K562 (cell line): ENCODE results near the gene PSMC3IP. TPM values are rescaled to one million over a fixed set of nuclear protein-coding genes. Genes with fewer than 3 reads are reported as not detected.

Experiments
- ETV5 ChIP-seq: sonication (generic); formaldehyde crosslinking; IDR thresholded peaks from 2 replicates; pipeline ENCODE4 v1.4.0; 2020; ENCODE audit warnings: low read depth, mild to moderate bottlenecking, missing genetic modification reagents
- HDAC6 ChIP-seq: IDR thresholded peaks from 2 replicates; pipeline ENCODE4 v1.6.1; 2012; ENCODE audit warnings: low read depth, mild to moderate bottlenecking, control low read depth, inconsistent platforms, low read length, moderate library complexity
- HDGF ChIP-seq: fragments of 450-650 bp; IDR thresholded peaks from 2 replicates; pipeline ENCODE4 v1.6.1; 2016
- HNRNPL ChIP-seq: fragments of 200-400 bp; formaldehyde crosslinking; IDR thresholded peaks from 2 replicates; pipeline ENCODE4 v1.6.1; 2017; ENCODE audit warnings: low read depth, mild to moderate bottlenecking, low read length
- KDM1A ChIP-seq, 2 experiments: fragments of 450-650 bp; IDR thresholded peaks; 2 replicates each; pipeline ENCODE4 v1.6.1; 2016; ENCODE audit warnings: mild to moderate bottlenecking in 2 of 2
- MYC ChIP-seq, 2 experiments: fragments of 250-450 bp in 1 of 2; sonication (Bioruptor Pico) in 1 of 2; IDR thresholded peaks; 2 replicates each; pipeline versions ENCODE4 v1.5.1 to v1.6.1; 2012 to 2021; ENCODE audit warnings: low read depth in 2 of 2, borderline replicate concordance in 1 of 2, improper control_type of control experiment in 1 of 2, low read length in 1 of 2, mild to moderate bottlenecking in 1 of 2, moderate library complexity in 1 of 2
- NFRKB ChIP-seq: fragments of 450-650 bp; IDR thresholded peaks from 2 replicates; pipeline ENCODE4 v1.6.1; 2016; ENCODE audit warnings: low read depth
- POLR2AphosphoS5 ChIP-seq: IDR thresholded peaks from 2 replicates; pipeline ENCODE4 v1.6.1; 2011; ENCODE audit warnings: mild to moderate bottlenecking, low read depth, low read length, moderate library complexity; ENCODE audit not compliant: control insufficient read depth, insufficient read depth
- PRPF4 ChIP-seq: fragments of 200-400 bp; formaldehyde crosslinking; IDR thresholded peaks from one replicate; pipeline ENCODE4 v1.6.1; 2017; ENCODE audit warnings: low read length, low read depth, mild to moderate bottlenecking; ENCODE audit not compliant: insufficient read depth, poor library complexity, severe bottlenecking
- SRSF3 ChIP-seq: fragments of 200-400 bp; formaldehyde crosslinking; IDR thresholded peaks from 2 replicates; pipeline ENCODE4 v1.6.1; 2016; ENCODE audit warnings: mild to moderate bottlenecking, low read length, moderate library complexity; ENCODE audit not compliant: insufficient read depth
- TCF3 ChIP-seq: sonication (generic); formaldehyde crosslinking; IDR thresholded peaks from 2 replicates; pipeline ENCODE4 v1.4.0; 2020; ENCODE audit warnings: mild to moderate bottlenecking, missing genetic modification reagents
- ZBTB7A ChIP-seq: IDR thresholded peaks from 2 replicates; pipeline ENCODE4 v1.6.1; 2011; ENCODE audit warnings: low read depth, mild to moderate bottlenecking, low read length, moderate library complexity, borderline replicate concordance; ENCODE audit not compliant: control insufficient read depth
- ZNF133 ChIP-seq: fragments of 250-450 bp; sonication (Bioruptor Pico); IDR thresholded peaks from 2 replicates; pipeline ENCODE4 v1.4.0; 2020; ENCODE audit warnings: mild to moderate bottlenecking
- ZNF23 ChIP-seq: fragments of 250-450 bp; sonication (Bioruptor Pico); IDR thresholded peaks from 2 replicates; pipeline ENCODE4 v1.4.0; 2020; ENCODE audit warnings: mild to moderate bottlenecking
- ZNF76 ChIP-seq: fragments of 250-450 bp; sonication (Bioruptor Pico); IDR thresholded peaks from 2 replicates; pipeline ENCODE4 v1.4.0; 2020; ENCODE audit warnings: mild to moderate bottlenecking, moderate library complexity, borderline replicate concordance
- polyA plus RNA-seq, 8 experiments: library from polyadenylated mRNA; depleted of rRNA in 4 of 8; stranded (reverse) in 5 of 8; unstranded in 3 of 8; fragments of >200 nt; fragmentation: Nextera tagmentation in 2 of 8; fragmentation: Illumina TruSeq in 1 of 8; extraction: Ambion mirVana in 2 of 8; extraction: Trizol in 1 of 8; gene quantifications; 2 replicates each; pipeline versions ENCODE4 v1.2.1 to v1.2.3, GENCODE V29; 2011 to 2014; ENCODE audit warnings: inconsistent platforms in 1 of 8, missing spikeins in 1 of 8
- total RNA-seq, 7 experiments: library from RNA; depleted of rRNA in 6 of 7; stranded (reverse); fragments of >200 nt in 6 of 7; fragmentation: Illumina TruSeq in 2 of 7; extraction: Trizol in 2 of 7; gene quantifications; 2 replicates each; pipeline versions ENCODE4 v1.2.1 to v1.2.3, GENCODE V29; 2011 to 2021; ENCODE audit warnings: low replicate concordance in 1 of 7
- TF ChIP-seq, protein P1 (sequence below): fragments of 250-450 bp; sonication (Bioruptor Pico); IDR thresholded peaks from 2 replicates; pipeline ENCODE4 v1.5.0; 2020; ENCODE audit warnings: mild to moderate bottlenecking
- TF ChIP-seq, protein P2 (sequence below): fragments of 250-450 bp; sonication (Bioruptor Pico); IDR thresholded peaks from 2 replicates; pipeline ENCODE4 v1.4.0; 2020; ENCODE audit warnings: mild to moderate bottlenecking, moderate library complexity
- TF ChIP-seq, protein P3 (sequence below): sonication (generic); formaldehyde crosslinking; IDR thresholded peaks from 2 replicates; pipeline ENCODE4 v1.8.0; 2022; ENCODE audit warnings: mild to moderate bottlenecking, low read depth, missing genetic modification reagents
- TF ChIP-seq, protein P4 (sequence below), 3 experiments: IDR thresholded peaks in 2 of 3; conservative IDR thresholded peaks in 1 of 3; 2 replicates each; pipeline ENCODE4 v1.5.1; 2011 to 2012; ENCODE audit warnings: low read length in 3 of 3, mild to moderate bottlenecking in 3 of 3, control low read depth in 2 of 3, improper control_type of control experiment in 1 of 3, inconsistent platforms in 1 of 3, low read depth in 1 of 3, mixed read lengths in 1 of 3, moderate library complexity in 1 of 3; ENCODE audit not compliant: insufficient read depth in 2 of 3

PSMC3IP gene
- total and polyA plus RNA-seq, 9 of the 15 experiments (the other 6 are each of a cell fraction or from before 2014, with no cell fraction given): 13.8 to 65.6 (median 32.8) TPM

DNA sequence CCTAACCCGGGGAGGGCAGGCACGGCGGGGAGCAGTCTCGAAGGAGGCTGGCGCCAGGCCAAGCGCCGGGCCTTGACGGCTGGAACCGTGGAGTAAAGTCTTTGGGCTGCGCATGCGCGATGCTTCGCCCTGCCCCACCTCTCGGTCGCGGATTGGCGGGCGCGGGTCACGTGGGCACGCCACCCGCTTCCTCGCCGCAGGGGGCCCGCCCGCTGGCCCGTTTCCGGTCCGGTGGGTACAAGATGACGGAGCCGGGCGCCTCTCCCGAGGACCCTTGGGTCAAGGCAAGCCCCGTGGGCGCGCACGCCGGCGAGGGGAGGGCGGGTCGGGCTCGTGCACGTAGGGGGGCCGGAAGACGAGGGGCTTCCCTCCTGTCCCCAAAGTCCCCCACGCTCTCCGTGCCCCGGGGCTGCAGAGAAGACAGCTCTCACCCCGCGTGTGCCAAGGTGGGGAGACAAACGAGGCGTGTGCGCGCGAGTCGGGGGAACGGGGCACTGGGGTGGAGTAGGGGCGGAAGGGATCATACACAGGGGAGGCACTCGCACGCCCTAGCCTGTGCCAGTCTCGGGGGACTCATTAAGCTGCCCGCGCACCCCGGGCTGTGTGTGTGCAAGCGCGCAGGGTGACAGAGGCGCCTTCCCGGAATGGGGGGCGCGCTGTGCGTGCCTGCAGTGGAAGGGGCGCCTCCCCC lies 10.5 kb downstream of the PSMC3IP start, which contains the start of gene MLX (continued):
- TF ChIP-seq, protein P1, sequence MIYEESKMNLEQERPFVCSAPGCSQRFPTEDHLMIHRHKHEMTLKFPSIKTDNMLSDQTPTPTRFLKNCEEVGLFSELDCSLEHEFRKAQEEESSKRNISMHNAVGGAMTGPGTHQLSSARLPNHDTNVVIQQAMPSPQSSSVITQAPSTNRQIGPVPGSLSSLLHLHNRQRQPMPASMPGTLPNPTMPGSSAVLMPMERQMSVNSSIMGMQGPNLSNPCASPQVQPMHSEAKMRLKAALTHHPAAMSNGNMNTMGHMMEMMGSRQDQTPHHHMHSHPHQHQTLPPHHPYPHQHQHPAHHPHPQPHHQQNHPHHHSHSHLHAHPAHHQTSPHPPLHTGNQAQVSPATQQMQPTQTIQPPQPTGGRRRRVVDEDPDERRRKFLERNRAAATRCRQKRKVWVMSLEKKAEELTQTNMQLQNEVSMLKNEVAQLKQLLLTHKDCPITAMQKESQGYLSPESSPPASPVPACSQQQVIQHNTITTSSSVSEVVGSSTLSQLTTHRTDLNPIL: no peak
- TF ChIP-seq, protein P2, sequence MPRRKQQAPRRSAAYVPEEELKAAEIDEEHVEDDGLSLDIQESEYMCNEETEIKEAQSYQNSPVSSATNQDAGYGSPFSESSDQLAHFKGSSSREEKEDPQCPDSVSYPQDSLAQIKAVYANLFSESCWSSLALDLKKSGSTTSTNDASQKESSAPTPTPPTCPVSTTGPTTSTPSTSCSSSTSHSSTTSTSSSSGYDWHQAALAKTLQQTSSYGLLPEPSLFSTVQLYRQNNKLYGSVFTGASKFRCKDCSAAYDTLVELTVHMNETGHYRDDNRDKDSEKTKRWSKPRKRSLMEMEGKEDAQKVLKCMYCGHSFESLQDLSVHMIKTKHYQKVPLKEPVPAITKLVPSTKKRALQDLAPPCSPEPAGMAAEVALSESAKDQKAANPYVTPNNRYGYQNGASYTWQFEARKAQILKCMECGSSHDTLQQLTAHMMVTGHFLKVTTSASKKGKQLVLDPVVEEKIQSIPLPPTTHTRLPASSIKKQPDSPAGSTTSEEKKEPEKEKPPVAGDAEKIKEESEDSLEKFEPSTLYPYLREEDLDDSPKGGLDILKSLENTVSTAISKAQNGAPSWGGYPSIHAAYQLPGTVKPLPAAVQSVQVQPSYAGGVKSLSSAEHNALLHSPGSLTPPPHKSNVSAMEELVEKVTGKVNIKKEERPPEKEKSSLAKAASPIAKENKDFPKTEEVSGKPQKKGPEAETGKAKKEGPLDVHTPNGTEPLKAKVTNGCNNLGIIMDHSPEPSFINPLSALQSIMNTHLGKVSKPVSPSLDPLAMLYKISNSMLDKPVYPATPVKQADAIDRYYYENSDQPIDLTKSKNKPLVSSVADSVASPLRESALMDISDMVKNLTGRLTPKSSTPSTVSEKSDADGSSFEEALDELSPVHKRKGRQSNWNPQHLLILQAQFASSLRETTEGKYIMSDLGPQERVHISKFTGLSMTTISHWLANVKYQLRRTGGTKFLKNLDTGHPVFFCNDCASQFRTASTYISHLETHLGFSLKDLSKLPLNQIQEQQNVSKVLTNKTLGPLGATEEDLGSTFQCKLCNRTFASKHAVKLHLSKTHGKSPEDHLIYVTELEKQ (CRISPR knock-in tag): no peak; the same call in 1 of the 2 replicates
- TF ChIP-seq POLR2AphosphoS5 (peak; percentile 73; the same call in 1 of the 2 replicates), PRPF4 (no peak), ETV5 (CRISPR knock-in tag) (peak; percentile 75; the same call in 1 of the 2 replicates), HDGF (no peak), NFRKB (no peak), HDAC6 (no peak), TCF3 (no peak), ZBTB7A (peak; percentile 52; the same call in 1 of the 2 replicates), HNRNPL (peak; percentile 88), ZNF76 (CRISPR knock-in tag) (0 out of 2 replicates have a peak, but pooled peaks have one; percentile 31), KDM1A (IDR thresholded peaks at IDR 0.05) (no peak), MYC (IDR thresholded peaks at IDR 0.05; ENCODE audit: low read depth, low read length) (peak; percentile 71), MYC (CRISPR knock-in tag; IDR thresholded peaks at IDR 0.05; ENCODE audit: borderline replicate concordance, low read depth) (0 out of 2 replicates have a peak, but pooled peaks have one; percentile 33), ZNF133 (no peak), ZNF23 (CRISPR knock-in tag) (no peak), SRSF3 (peak; percentile 40; the same call in 1 of the 2 replicates)
- TF ChIP-seq, protein P3, sequence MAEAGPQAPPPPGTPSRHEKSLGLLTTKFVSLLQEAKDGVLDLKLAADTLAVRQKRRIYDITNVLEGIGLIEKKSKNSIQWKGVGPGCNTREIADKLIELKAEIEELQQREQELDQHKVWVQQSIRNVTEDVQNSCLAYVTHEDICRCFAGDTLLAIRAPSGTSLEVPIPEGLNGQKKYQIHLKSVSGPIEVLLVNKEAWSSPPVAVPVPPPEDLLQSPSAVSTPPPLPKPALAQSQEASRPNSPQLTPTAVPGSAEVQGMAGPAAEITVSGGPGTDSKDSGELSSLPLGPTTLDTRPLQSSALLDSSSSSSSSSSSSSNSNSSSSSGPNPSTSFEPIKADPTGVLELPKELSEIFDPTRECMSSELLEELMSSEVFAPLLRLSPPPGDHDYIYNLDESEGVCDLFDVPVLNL: no peak
- TF ChIP-seq, protein P4, sequence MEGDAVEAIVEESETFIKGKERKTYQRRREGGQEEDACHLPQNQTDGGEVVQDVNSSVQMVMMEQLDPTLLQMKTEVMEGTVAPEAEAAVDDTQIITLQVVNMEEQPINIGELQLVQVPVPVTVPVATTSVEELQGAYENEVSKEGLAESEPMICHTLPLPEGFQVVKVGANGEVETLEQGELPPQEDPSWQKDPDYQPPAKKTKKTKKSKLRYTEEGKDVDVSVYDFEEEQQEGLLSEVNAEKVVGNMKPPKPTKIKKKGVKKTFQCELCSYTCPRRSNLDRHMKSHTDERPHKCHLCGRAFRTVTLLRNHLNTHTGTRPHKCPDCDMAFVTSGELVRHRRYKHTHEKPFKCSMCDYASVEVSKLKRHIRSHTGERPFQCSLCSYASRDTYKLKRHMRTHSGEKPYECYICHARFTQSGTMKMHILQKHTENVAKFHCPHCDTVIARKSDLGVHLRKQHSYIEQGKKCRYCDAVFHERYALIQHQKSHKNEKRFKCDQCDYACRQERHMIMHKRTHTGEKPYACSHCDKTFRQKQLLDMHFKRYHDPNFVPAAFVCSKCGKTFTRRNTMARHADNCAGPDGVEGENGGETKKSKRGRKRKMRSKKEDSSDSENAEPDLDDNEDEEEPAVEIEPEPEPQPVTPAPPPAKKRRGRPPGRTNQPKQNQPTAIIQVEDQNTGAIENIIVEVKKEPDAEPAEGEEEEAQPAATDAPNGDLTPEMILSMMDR (IDR thresholded peaks at IDR 0.05 in 2 of 3, conservative IDR thresholded peaks at IDR 0.05 in 1 of 3; ENCODE audit: insufficient read depth in 2 of 3, low read depth in 1 of 3, low read length in 3 of 3): no peak
